Dermis lymphatic vessel endothelial cell (primary cell): ENCODE data around the gene B3GNT3. TPM values are rescaled to one million over a fixed set of nuclear protein-coding genes. Genes with fewer than 3 reads are reported as not detected.

Experiments
- total RNA-seq: library from RNA; depleted of rRNA; stranded (reverse); fragments of >200 nt; gene quantifications from 2 replicates; pipeline ENCODE4 v1.2.1, GENCODE V29; 2014

B3GNT3 gene, protein sequence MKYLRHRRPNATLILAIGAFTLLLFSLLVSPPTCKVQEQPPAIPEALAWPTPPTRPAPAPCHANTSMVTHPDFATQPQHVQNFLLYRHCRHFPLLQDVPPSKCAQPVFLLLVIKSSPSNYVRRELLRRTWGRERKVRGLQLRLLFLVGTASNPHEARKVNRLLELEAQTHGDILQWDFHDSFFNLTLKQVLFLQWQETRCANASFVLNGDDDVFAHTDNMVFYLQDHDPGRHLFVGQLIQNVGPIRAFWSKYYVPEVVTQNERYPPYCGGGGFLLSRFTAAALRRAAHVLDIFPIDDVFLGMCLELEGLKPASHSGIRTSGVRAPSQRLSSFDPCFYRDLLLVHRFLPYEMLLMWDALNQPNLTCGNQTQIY
- total RNA-seq: 0.09 TPM in 1 of 2 replicates, not detected in the other

DNA sequence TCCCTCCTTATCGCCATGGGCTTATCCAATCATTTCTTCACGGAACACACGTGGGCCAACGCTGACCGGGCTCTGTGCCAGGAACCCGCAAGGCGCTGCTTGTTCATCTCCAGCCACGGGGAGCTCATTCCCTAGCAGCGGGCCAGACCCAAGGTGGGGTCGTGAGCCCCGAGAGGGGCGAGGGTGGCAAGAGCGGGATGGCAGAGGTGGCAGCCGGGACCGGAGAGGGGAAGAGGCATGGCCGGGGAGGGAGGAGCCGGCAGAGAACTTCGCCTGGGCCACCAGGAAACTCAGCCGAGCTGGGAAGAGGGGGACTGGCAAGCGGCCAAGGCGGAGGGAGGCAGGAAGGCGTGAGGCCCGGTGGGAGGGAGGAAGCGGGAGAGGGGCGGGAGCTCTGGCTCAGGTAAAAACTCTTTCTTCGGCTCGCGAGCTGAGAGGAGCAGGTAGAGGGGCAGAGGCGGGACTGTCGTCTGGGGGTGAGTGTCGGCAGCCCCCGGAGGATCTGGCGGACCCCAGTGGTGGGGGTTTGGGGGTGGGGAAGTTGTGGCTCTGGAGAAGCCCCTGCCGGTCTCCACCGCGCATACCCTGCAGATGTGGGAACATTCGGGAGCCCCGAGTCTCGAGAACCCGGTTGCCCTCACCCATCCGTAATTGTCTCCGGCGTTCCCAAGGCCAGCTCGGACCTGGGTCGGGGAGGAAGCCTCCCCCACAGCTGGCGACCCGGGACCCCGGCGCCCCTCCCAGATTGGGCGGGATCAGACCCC lies at the start of gene B3GNT3:
TSS of gene B3GNT3 (plus strand) at position 408 of the 764 bp plus-strand sequence. CDS start 12,670 bp downstream, outside the sequence.

DNA sequence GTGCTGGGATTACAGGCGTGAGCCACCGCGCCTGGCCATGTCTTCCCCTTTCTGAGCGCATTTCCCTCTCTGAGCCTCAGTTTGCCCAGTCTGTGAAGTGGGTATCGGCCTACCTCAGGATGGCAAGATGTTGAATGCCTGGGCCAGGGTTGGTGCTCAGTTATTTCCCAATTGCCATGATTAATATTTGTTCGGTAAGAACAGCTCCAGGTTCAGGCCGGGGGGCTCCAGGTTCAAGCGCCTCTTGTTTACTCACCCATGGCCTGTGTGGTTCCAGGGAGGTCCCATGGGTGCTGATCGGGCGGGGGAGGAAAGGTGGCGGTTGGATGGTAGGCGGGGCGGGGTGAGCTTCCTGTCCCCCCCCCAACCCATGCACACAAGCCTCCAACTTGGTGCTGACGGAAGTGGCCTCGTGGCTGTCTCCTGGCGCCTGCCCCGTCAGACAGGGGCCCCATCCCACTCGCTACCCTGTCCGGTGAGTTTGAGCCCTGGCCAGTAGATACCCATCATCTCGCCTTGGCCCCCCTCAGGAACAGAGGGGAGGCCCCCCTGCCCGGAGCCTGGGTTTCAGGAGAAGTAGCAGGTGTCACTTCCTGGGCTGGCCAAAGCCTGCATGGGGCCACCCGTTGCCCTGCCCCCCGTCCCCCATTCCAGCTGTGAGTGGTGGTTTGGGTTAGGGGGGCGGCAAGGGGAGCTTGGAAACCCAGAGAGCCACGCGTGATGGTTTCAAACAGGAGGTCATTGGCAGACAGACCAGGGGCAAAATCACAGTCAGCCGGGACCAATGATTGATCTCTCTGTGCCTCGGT lies 43.6 kb upstream of the B3GNT3 start, which contains the start of gene FCHO1:
TSS of gene FCHO1 (plus strand) at position 375 of the 809 bp plus-strand sequence. CDS start 3,688 bp downstream, outside the sequence.

DNA sequence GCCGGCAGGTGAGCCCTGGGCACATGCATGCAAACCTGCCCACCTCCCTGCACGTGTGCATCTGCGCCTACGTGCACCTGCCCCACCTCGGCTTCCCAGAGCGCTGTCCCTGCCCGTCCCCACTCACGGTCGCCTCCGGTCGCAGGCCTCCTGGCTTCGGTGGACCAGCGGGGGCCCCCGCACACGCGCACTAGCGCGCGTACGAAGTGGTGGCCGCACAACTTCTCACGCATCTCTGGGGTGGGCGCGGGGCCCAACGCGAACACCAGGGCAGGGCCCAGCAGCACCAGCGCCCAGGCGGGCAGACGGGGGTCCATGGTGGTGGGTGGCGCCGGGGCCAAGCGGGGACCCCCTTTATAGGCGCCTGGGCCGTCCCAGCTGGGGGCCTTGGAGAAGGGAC lies 26.3 kb downstream of the B3GNT3 start, which contains the start of gene INSL3:
TSS of gene INSL3 (minus strand) at position 330 of the 400 bp plus-strand sequence. CDS start at position 317, 13 bp downstream.

GRCh38 chr19:17847538-17848366 lies 52.8 kb downstream of the B3GNT3 start, which contains the start of gene JAK3:
JAK3 (minus strand) TSS chr19:17847982; CDS start chr19:17844417, 3,565 bp downstream.

DNA sequence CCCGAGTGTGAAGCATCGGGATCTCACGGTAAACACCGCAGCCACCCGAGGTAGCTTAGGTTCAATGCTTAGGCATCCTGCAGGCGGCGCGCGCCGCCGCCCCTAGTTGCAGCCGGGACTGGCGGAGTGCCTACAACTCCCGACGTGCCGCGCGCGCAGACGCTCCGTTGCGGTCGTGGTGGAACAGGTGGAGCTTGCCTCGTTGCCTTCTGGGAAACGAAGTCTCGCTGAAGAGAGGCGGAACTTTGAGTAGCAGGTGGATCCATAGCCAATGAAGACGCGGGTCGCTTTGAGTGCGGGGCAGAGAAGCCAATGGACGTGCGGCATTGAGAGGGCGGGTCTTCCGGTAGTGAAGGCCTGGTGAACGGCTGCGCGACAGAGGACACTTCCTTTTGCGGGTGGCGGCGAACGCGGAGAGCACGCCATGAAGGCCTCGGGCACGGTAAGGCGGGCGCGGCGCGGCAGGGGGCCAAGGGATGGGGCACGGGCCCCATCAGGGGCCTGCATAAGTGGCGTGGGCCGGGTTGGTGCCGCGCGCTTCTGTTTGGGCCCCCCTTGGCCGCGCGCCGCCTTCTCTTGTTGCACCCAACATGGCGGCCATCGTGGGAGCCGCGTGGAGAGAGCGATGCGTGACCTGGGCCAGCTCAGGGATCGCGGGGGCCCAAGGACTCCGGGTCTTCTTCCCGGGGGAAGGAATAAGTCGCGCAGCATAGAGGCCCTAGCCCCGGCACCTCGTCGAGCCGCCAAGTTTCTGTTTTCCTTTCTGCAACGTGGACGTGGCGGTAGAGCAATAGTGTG lies 64.8 kb downstream of the B3GNT3 start, which contains the start of gene RPL18A:
TSS of gene RPL18A (plus strand) at position 378 of the 798 bp plus-strand sequence. CDS start at position 425, 47 bp downstream.

Other genes with a start within 250 kb of the B3GNT3 start
- 31.7 and 37.9 TPM in 2 replicates for gene COLGALT1, start 239.5 kb upstream of the B3GNT3 start, total RNA-seq
- gene UNC13A, start 106.8 kb upstream of the B3GNT3 start, total RNA-seq: under 0.01 and 0.11 TPM in 2 replicates
- 24.2 and 35.8 TPM in 2 replicates for gene MAP1S, start 75.7 kb upstream of the B3GNT3 start, total RNA-seq
- 0.22 and 0.43 TPM in 2 replicates for gene FCHO1, start 43.7 kb upstream of the B3GNT3 start, total RNA-seq
- gene INSL3, start 26.4 kb downstream of the B3GNT3 start, total RNA-seq: not detected in 2 replicates
- gene JAK3, start 52.8 kb downstream of the B3GNT3 start, total RNA-seq: 0.76 and 0.95 TPM in 2 replicates
- gene RPL18A, start 64.8 kb downstream of the B3GNT3 start, total RNA-seq: 1,480 and 1,575 TPM in 2 replicates
- not detected in 2 replicates for gene SLC5A5, start 76.8 kb downstream of the B3GNT3 start, total RNA-seq
- 20.7 and 31.9 TPM in 2 replicates for gene CCDC124, start 137.9 kb downstream of the B3GNT3 start, total RNA-seq
- 0.60 TPM in 1 of 2 replicates, not detected in the other for gene KCNN1, start 172.0 kb downstream of the B3GNT3 start, total RNA-seq
- gene ARRDC2, start 213.0 kb downstream of the B3GNT3 start, total RNA-seq: 98.5 and 111 TPM in 2 replicates